GM21786 (cell line): ENCODE data around the gene COL8A1.

Experiments
- ATAC-seq: cut with Tn5 transposase; IDR thresholded peaks from one replicate; pipeline ENCODE4 v1.9.1; 2021; ENCODE audit not compliant: unreplicated experiment

Gene COL8A1

GRCh38 chr3:99781761-99782160, 143.4 kb downstream of the COL8A1 start:
- no peak for ATAC-seq

GRCh38 chr3:99783011-99783573, 144.7 kb downstream of the COL8A1 start:
- ATAC-seq, result no peak

GRCh38 chr3:99789011-99789721, 150.8 kb downstream of the COL8A1 start:
- ATAC-seq, result peak; percentile 93

- no peak for ATAC-seq
These were observed 156.1 kb downstream of the COL8A1 start for GRCh38 chr3:99794485-99794884.

- ATAC-seq, result no peak
These were observed 157.2 kb downstream of the COL8A1 start for GRCh38 chr3:99795573-99795972.

- ATAC-seq, result no peak
These were observed 161.0 kb downstream of the COL8A1 start for GRCh38 chr3:99799422-99799821.

GRCh38 chr3:99803297-99803696, 164.9 kb downstream of the COL8A1 start:
- ATAC-seq, result no peak

- ATAC-seq, result no peak
These were observed 166.8 kb downstream of the COL8A1 start for GRCh38 chr3:99805160-99805559.

GRCh38 chr3:99808163-99808794, 169.9 kb downstream of the COL8A1 start:
- ATAC-seq, result no peak

GRCh38 chr3:99809565-99809964, 171.2 kb downstream of the COL8A1 start:
- no peak for ATAC-seq

- no peak for ATAC-seq
These were observed 172.0 kb downstream of the COL8A1 start for GRCh38 chr3:99810403-99810802.

- no peak for ATAC-seq
These were observed 178.6 kb downstream of the COL8A1 start for GRCh38 chr3:99817047-99817436.

- peak; percentile 96 for ATAC-seq
These were observed 179.2 kb downstream of the COL8A1 start, which contains the start of gene CMSS1 for GRCh38 chr3:99817437-99818240. TSS of gene CMSS1 (plus strand) at chr3:99817862.

GRCh38 chr3:99818818-99819217, 180.4 kb downstream of the COL8A1 start:
- ATAC-seq, result no peak

- no peak for ATAC-seq
These were observed 185.6 kb downstream of the COL8A1 start for GRCh38 chr3:99823723-99824711.

- no peak for ATAC-seq
These were observed 186.7 kb downstream of the COL8A1 start for GRCh38 chr3:99825004-99825640.

GRCh38 chr3:99829844-99830243, 191.4 kb downstream of the COL8A1 start:
- ATAC-seq, result no peak

GRCh38 chr3:99833617-99834205, 195.3 kb downstream of the COL8A1 start:
- ATAC-seq, result no peak

GRCh38 chr3:99834211-99834957, 196.0 kb downstream of the COL8A1 start:
- no peak for ATAC-seq
